MCF 10A (cell line): Measurements from ENCODE around the gene NOL4L. TPM values are rescaled to one million over a fixed set of nuclear protein-coding genes. Genes with fewer than 3 reads are reported as not detected.

ENCODE experiments used
- BruUV-seq: library from RNA; stranded (reverse); fragments of 400-500 nt; replicated peaks from 2 replicates; lab custom pipeline; 2021; lab: Mats Ljungman, UMichigan
- CTCF ChIA-PET: fragments of 300-600 bp; sonication (Branson Sonifier 250); formaldehyde crosslinking; extraction: SDS; loops from one replicate; lab custom pipeline; 2021; ENCODE audit warnings: antibody characterized with exemption, inconsistent platforms; lab: Yijun Ruan, JAX
- POLR2A ChIA-PET: fragments of 300-600, 350-650 bp; sonication (Branson Sonifier 250); formaldehyde crosslinking; extraction: SDS; loops from one replicate; lab custom pipeline; 2020; ENCODE audit warnings: antibody characterized with exemption, inconsistent platforms; lab: Yijun Ruan, JAX
- DNase-seq: peaks from one replicate; pipeline ENCODE4 v3.0.0-alpha.2; 2018; ENCODE audit not compliant: unreplicated experiment
- H3K27ac Mint-ChIP-seq: one replicate; pipeline ENCODE4 v1.8.0; 2022; ENCODE audit warnings: mild to moderate bottlenecking, low read depth, mixed read lengths; ENCODE audit not compliant: unreplicated experiment
- H3K27me3 Mint-ChIP-seq: one replicate; pipeline ENCODE4 v1.8.0; 2022; ENCODE audit warnings: mixed read lengths; ENCODE audit not compliant: insufficient read depth, unreplicated experiment
- H3K36me3 Mint-ChIP-seq: one replicate; pipeline ENCODE4 v1.8.0; 2022; ENCODE audit warnings: mild to moderate bottlenecking, moderate library complexity, mixed read lengths; ENCODE audit not compliant: insufficient read depth, unreplicated experiment
- H3K4me1 Mint-ChIP-seq: one replicate; pipeline ENCODE4 v1.8.0; 2022; ENCODE audit warnings: mixed read lengths; ENCODE audit not compliant: insufficient read depth, unreplicated experiment
- H3K4me3 Mint-ChIP-seq: one replicate; pipeline ENCODE4 v1.8.0; 2022; ENCODE audit warnings: mild to moderate bottlenecking, moderate library complexity, mixed read lengths; ENCODE audit not compliant: unreplicated experiment
- H3K9me3 Mint-ChIP-seq: one replicate; pipeline ENCODE4 v1.8.0; 2022; ENCODE audit warnings: mixed read lengths; ENCODE audit not compliant: unreplicated experiment
- intact Hi-C: fragments of 100-400 bp; cut with micrococcal nuclease; formaldehyde crosslinking; loops from 2 replicates; pipeline ENCODE4 v1.14.1; 2022
- total RNA-seq: library from RNA; stranded (reverse); gene quantifications from 2 replicates; pipeline ENCODE4 v1.2.3, GENCODE V29; 2022
- TF ChIP-seq, protein P1 (sequence below): fragments of 200-600 bp; IDR thresholded peaks from one replicate; pipeline ENCODE4 v1.8.0; 2022; ENCODE audit warnings: antibody characterized with exemption, mild to moderate bottlenecking; ENCODE audit not compliant: unreplicated experiment

NOL4L gene
- total RNA-seq, 1 experiment from 2014 or later = 3.3 TPM

DNA sequence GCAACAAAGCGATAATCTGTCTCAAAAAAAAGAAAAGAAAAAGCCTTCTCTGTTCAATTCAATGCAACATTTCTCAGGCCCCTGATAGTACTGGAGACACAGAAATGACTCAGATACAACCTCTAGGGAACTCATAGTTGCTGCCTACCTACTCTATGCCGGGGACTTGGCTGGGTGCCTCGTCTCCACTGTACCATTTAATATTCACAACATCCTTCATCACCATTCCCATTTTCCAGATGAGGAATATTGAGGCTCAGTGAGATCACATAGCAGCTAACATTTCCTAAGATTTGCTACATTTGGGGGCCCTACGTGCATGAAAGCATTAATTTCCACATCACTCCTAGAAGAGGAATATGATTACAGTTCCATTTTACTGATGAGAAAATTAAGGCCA, 7.5 kb downstream of the NOL4L start:
- no peaks in the 10 kb centered on the region for H3K27me3 Mint-ChIP-seq
- no TSS peak for BruUV-seq
- no peak overlapping the region for H3K4me3 Mint-ChIP-seq
- ChIA-PET POLR2A (interaction anchor here (0.5 kb wide), 1 partner anchor 1235 kb away, joined by 3 read pairs; no protein-coding TSS in a partner anchor), CTCF (interaction anchor here (0.7 kb wide), 2 partner anchors 20 to 45 kb away, joined by 3 to 4 read pairs; no protein-coding TSS in a partner anchor)
- intact Hi-C loops = no loop called here
- no peaks in the 10 kb centered on the region for H3K36me3 Mint-ChIP-seq
- H3K9me3 Mint-ChIP-seq = no peaks in the 10 kb centered on the region
- TF ChIP-seq, protein P1, sequence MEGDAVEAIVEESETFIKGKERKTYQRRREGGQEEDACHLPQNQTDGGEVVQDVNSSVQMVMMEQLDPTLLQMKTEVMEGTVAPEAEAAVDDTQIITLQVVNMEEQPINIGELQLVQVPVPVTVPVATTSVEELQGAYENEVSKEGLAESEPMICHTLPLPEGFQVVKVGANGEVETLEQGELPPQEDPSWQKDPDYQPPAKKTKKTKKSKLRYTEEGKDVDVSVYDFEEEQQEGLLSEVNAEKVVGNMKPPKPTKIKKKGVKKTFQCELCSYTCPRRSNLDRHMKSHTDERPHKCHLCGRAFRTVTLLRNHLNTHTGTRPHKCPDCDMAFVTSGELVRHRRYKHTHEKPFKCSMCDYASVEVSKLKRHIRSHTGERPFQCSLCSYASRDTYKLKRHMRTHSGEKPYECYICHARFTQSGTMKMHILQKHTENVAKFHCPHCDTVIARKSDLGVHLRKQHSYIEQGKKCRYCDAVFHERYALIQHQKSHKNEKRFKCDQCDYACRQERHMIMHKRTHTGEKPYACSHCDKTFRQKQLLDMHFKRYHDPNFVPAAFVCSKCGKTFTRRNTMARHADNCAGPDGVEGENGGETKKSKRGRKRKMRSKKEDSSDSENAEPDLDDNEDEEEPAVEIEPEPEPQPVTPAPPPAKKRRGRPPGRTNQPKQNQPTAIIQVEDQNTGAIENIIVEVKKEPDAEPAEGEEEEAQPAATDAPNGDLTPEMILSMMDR = no peak
- no peak for DNase-seq
- H3K27ac Mint-ChIP-seq = no peak overlapping the region
- H3K4me1 Mint-ChIP-seq = no peaks in the 10 kb centered on the region

DNA sequence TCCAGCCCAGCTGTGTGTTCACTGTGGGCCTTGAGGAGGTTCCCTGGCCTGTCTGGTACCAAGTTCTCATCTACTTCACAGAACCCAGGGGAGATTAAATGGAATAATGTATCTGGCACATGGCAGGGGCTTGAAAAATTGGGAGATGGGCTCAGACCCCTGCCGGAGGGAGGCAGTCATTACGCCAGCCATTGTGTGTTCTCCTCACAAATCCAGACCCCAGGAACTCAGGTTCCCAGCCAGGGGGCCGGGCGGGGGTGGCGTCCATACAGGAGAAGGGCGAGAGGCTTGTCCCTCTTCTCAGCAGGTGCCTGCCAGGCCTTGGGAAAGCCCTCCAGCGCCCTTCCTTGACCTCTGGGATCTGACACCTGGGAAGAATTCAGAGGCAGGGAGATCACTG, 8.1 kb downstream of the NOL4L start:
- H3K27me3 Mint-ChIP-seq = no peaks in the 10 kb centered on the region
- intact Hi-C loops = no loop called here
- no peaks in the 10 kb centered on the region for H3K9me3 Mint-ChIP-seq
- H3K36me3 Mint-ChIP-seq = no peaks in the 10 kb centered on the region
- no peak overlapping the region for H3K27ac Mint-ChIP-seq
- H3K4me3 Mint-ChIP-seq = no peak overlapping the region
- TF ChIP-seq, protein P1 = no peak
- no peaks in the 10 kb centered on the region for H3K4me1 Mint-ChIP-seq
- ChIA-PET POLR2A (interaction anchor here (0.7 kb wide), 1 partner anchor 238 kb away, joined by 3 read pairs; no protein-coding TSS in a partner anchor), CTCF (interaction anchor here (0.6 to 0.7 kb wide), 2 partner anchors 10 to 21 kb away, joined by 3 read pairs; no protein-coding TSS in a partner anchor)
- DNase-seq = no peak
- BruUV-seq = no TSS peak

DNA sequence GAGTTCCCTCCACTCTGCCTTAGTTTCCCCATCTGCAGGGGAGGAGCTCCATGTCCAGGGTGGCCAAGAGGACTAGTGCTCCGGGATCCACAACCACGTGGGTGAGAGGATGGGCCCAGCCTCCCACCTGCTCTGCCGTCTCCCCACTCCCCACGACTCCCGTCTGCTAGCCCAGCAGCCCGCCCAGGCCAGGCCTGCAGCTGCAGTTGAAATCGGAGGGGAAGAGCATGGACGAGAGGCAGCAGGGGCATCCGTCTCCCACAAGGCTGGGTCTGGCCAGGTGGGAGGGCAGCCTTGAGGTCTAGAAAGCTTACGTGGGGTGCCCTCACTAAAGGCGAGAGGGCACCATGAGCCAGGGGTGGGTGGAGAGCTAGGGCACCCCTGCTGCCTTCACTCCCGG, 8.6 kb downstream of the NOL4L start:
- Mint-ChIP-seq H3K27ac (no peak overlapping the region), H3K27me3 (no peaks in the 10 kb centered on the region), H3K9me3 (no peaks in the 10 kb centered on the region), H3K4me1 (no peaks in the 10 kb centered on the region), H3K4me3 (no peak overlapping the region), H3K36me3 (no peaks in the 10 kb centered on the region)
- DNase-seq = no peak
- intact Hi-C loops = no loop called here
- ChIA-PET CTCF (interaction anchor here (0.6 kb wide), 1 partner anchor 11 kb away, joined by 3 read pairs; no protein-coding TSS in a partner anchor), POLR2A (interaction anchor here (0.7 kb wide), 1 partner anchor 238 kb away, joined by 3 read pairs; no protein-coding TSS in a partner anchor)
- TF ChIP-seq, protein P1 = no peak
- no TSS peak for BruUV-seq

DNA sequence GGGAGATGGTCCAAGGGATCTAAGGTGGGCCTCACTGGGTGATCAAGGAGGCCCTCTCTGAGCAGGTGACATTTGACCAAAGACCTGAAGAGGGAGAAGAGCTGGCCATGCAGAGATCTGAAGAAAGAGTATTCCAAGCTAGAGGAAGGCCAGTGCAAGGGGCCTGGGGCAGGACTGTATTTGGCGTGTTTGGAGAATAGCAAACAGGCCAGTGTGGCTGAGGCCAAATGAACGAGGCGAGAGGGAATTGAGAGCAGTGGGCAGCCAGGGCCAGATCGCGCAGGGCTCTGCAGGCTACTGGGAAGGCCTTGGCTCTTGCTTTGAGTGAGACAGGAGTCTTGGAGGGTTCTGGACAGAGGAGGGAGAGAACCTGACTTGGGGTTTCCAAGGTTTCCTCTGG, 9.3 kb downstream of the NOL4L start:
- H3K4me1 Mint-ChIP-seq = no peaks in the 10 kb centered on the region
- TF ChIP-seq, protein P1 = no peak
- H3K4me3 Mint-ChIP-seq = no peak overlapping the region
- H3K27ac Mint-ChIP-seq = no peak overlapping the region
- BruUV-seq = no TSS peak
- DNase-seq = no peak
- no peaks in the 10 kb centered on the region for H3K27me3 Mint-ChIP-seq
- POLR2A ChIA-PET = interaction anchor here (0.5 kb wide), 1 partner anchor 43 kb away, joined by 3 read pairs; no protein-coding TSS in a partner anchor
- CTCF ChIA-PET = interaction anchor here (0.7 to 1.4 kb wide), 3 partner anchors 76 to 523 kb away, joined by 3 to 6 read pairs (median 5); no protein-coding TSS in a partner anchor
- intact Hi-C loops = no loop called here
- no peaks in the 10 kb centered on the region for H3K9me3 Mint-ChIP-seq
- no peaks in the 10 kb centered on the region for H3K36me3 Mint-ChIP-seq
